GM23338 (cell line): Measurements from ENCODE around the gene CEP20. TPM values are rescaled to one million over a fixed set of nuclear protein-coding genes. Genes with fewer than 3 reads are reported as not detected.

Source experiments
- ATAC-seq: fragments of 200-7000 bp; cut with Tn5 transposase; 3 replicates; pipeline ENCODE4 v1.9.1; 2020
- DNase-seq: peaks from one replicate; pipeline ENCODE4 v3.0.0-alpha.2; 2015; ENCODE audit warnings: low spot score
- H2AFZ ChIP-seq: fragments of 200-600 bp; sonication (generic); 2 replicates; pipeline ENCODE4 v1.8.0; 2016; ENCODE audit warnings: antibody characterized with exemption, mild to moderate bottlenecking, moderate library complexity
- H3F3A ChIP-seq: fragments of 200-600 bp; sonication (generic); replicated peaks from 2 replicates; pipeline ENCODE4 v1.8.0; 2017; ENCODE audit warnings: antibody characterized with exemption, mixed run types, low read depth
- H3K27ac ChIP-seq: fragments of 200-600 bp; sonication (generic); 2 replicates; pipeline ENCODE4 v1.6.1; 2016; ENCODE audit warnings: low read depth
- H3K27me3 ChIP-seq: fragments of 200-600 bp; sonication (generic); 2 replicates; pipeline ENCODE4 v1.8.0; 2016; ENCODE audit warnings: mild to moderate bottlenecking, mixed run types, moderate library complexity; ENCODE audit not compliant: insufficient read depth
- H3K36me3 ChIP-seq: fragments of 200-600 bp; sonication (generic); 2 replicates; pipeline ENCODE4 v1.8.0; 2016; ENCODE audit warnings: mild to moderate bottlenecking; ENCODE audit not compliant: insufficient read depth
- H3K4me1 ChIP-seq: fragments of 200-600 bp; sonication (generic); 2 replicates; pipeline ENCODE4 v1.8.0; 2016; ENCODE audit warnings: mild to moderate bottlenecking, moderate library complexity; ENCODE audit not compliant: insufficient read depth
- H3K4me2 ChIP-seq: fragments of 200-600 bp; sonication (generic); 2 replicates; pipeline ENCODE4 v1.7.1; 2017; ENCODE audit warnings: mixed run types
- H3K4me3 ChIP-seq: fragments of 200-600 bp; sonication (generic); 2 replicates; pipeline ENCODE4 v1.6.1; 2016; ENCODE audit warnings: mixed run types
- H3K79me2 ChIP-seq: fragments of 200-600 bp; sonication (generic); replicated peaks from 2 replicates; pipeline ENCODE4 v1.8.0; 2017; ENCODE audit warnings: mild to moderate bottlenecking; ENCODE audit not compliant: insufficient read depth
- H3K9me2 ChIP-seq: fragments of 200-600 bp; sonication (generic); 2 replicates; pipeline ENCODE4 v1.8.0; 2017; ENCODE audit not compliant: insufficient read depth
- H4K20me1 ChIP-seq: fragments of 200-600 bp; sonication (generic); replicated peaks from 2 replicates; pipeline ENCODE4 v1.8.0; 2017; ENCODE audit warnings: mild to moderate bottlenecking; ENCODE audit not compliant: insufficient read depth
- H3K27ac Mint-ChIP-seq: 2 replicates; pipeline ENCODE4 v1.8.0; 2020; ENCODE audit warnings: inconsistent platforms, mild to moderate bottlenecking, moderate library complexity, mixed read lengths
- H3K27me3 Mint-ChIP-seq: 3 replicates; pipeline ENCODE4 v1.8.0; 2022; ENCODE audit warnings: low read depth, mild to moderate bottlenecking, moderate library complexity, mixed read lengths, inconsistent platforms; ENCODE audit not compliant: insufficient read depth, poor library complexity
- H3K36me3 Mint-ChIP-seq: 3 replicates; pipeline ENCODE4 v1.8.0; 2021; ENCODE audit warnings: low read depth, mild to moderate bottlenecking, inconsistent platforms, moderate library complexity, mixed read lengths
- H3K4me1 Mint-ChIP-seq: 3 replicates; pipeline ENCODE4 v1.8.0; 2020; ENCODE audit warnings: mild to moderate bottlenecking, inconsistent platforms, mixed read lengths
- H3K4me3 Mint-ChIP-seq: 3 replicates; pipeline ENCODE4 v1.8.0; 2021; ENCODE audit warnings: moderate library complexity, mild to moderate bottlenecking, inconsistent platforms, mixed read lengths
- H3K9me3 Mint-ChIP-seq: 3 replicates; pipeline ENCODE4 v1.8.0; 2020; ENCODE audit warnings: moderate library complexity, mild to moderate bottlenecking, inconsistent platforms, mixed read lengths
- EZH2phosphoT487 ChIP-seq: fragments of 200-600 bp; sonication (generic); IDR thresholded peaks from one replicate; pipeline ENCODE4 v1.8.1; 2018; ENCODE audit warnings: antibody characterized with exemption; ENCODE audit not compliant: unreplicated experiment
- NANOG ChIP-seq: IDR thresholded peaks from 2 replicates; pipeline ENCODE4 v1.6.1; 2016; ENCODE audit warnings: antibody characterized with exemption, borderline replicate concordance
- POLR2AphosphoS5 ChIP-seq: IDR thresholded peaks from 2 replicates; pipeline ENCODE4 v1.6.1; 2016; ENCODE audit warnings: antibody characterized with exemption, low read depth
- REST ChIP-seq: IDR thresholded peaks from one replicate; pipeline ENCODE4 v1.6.1; 2018; ENCODE audit warnings: antibody characterized with exemption; ENCODE audit not compliant: unreplicated experiment
- ZNF462 ChIP-seq: fragments of 250-450 bp; sonication (Bioruptor Pico); IDR thresholded peaks from 2 replicates; pipeline ENCODE4 v1.5.0; 2020; ENCODE audit warnings: mild to moderate bottlenecking, moderate library complexity
- polyA plus RNA-seq: library from polyadenylated mRNA; unstranded; fragments of >200 nt; fragmentation: Nextera tagmentation; extraction: Ambion mirVana; gene quantifications from 2 replicates; pipeline ENCODE4 v1.2.1, GENCODE V29; 2016
- total RNA-seq: library from RNA; depleted of rRNA; stranded (reverse); fragments of >200 nt; shearing (Covaris generic); gene quantifications from 2 replicates; pipeline ENCODE4 v1.2.3, GENCODE V29; 2014

The CEP20 gene
- total and polyA plus RNA-seq, 2 experiments from 2014 or later = 60.2 to 70.9 TPM

GRCh38 chr16:15915555-15916081 lies 27.2 kb upstream of the CEP20 start (continued):
- TF ChIP-seq REST (no peak), EZH2phosphoT487 (no peak), POLR2AphosphoS5 (no peak), NANOG (no peak)

- TF ChIP-seq REST = no peak
- H3K9me3 Mint-ChIP-seq = peaks cover 3% of the 10 kb centered on the region; the same call in 2 of the 3 replicates
These were observed 24.8 kb upstream of the CEP20 start for GRCh38 chr16:15913046-15913698.

GRCh38 chr16:15911198-15911597 lies 22.8 kb upstream of the CEP20 start:
- Histone ChIP-seq H3F3A (no peaks in the 10 kb centered on the region), H3K9me2 (no peaks in the 10 kb centered on the region), H3K4me3 (no peak overlapping the region), H3K27me3 (no peaks in the 10 kb centered on the region), H3K79me2 (no peaks in the 10 kb centered on the region), H3K4me2 (no peak overlapping the region), H3K4me1 (no peaks in the 10 kb centered on the region), H3K36me3 (no peaks in the 10 kb centered on the region), H3K27ac (no peak overlapping the region), H4K20me1 (no peaks in the 10 kb centered on the region), H2AFZ (no peak overlapping the region)
- no peaks in the 10 kb centered on the region for H3K36me3 Mint-ChIP-seq
- H3K4me3 Mint-ChIP-seq = no peak overlapping the region
- H3K9me3 Mint-ChIP-seq = no peaks in the 10 kb centered on the region; the same call in 2 of the 3 replicates
- ATAC-seq (no peak), DNase-seq (no peak)
- no peak overlapping the region for H3K27ac Mint-ChIP-seq
- H3K4me1 Mint-ChIP-seq = no peaks in the 10 kb centered on the region
- H3K27me3 Mint-ChIP-seq = peaks cover 6% of the 10 kb centered on the region
- TF ChIP-seq ZNF462 = no peak

More at GRCh38 chr16:15913046-15913698, 24.8 kb upstream of the CEP20 start:
- peaks cover 5% of the 10 kb centered on the region for H3K27me3 Mint-ChIP-seq
- no peaks in the 10 kb centered on the region for H4K20me1 ChIP-seq
- no peaks in the 10 kb centered on the region for H3F3A ChIP-seq
- peak overlapping the region; percentile 18; the same call in 1 of the 2 replicates for H2AFZ ChIP-seq
- no peak for ATAC-seq
- no peak overlapping the region for H3K27ac Mint-ChIP-seq
- no peaks in the 10 kb centered on the region for H3K9me2 ChIP-seq
- no peaks in the 10 kb centered on the region for H3K4me1 Mint-ChIP-seq
- no peak overlapping the region for H3K4me3 ChIP-seq
- no peaks in the 10 kb centered on the region for H3K36me3 Mint-ChIP-seq
- no peaks in the 10 kb centered on the region for H3K36me3 ChIP-seq
- H3K27ac ChIP-seq = no peak overlapping the region
- no peaks in the 10 kb centered on the region for H3K27me3 ChIP-seq
- H3K79me2 ChIP-seq = no peaks in the 10 kb centered on the region
- no peaks in the 10 kb centered on the region for H3K4me1 ChIP-seq
- H3K4me3 Mint-ChIP-seq = no peak overlapping the region
- no peak for DNase-seq
- no peak overlapping the region for H3K4me2 ChIP-seq
